Measurements from ENCODE around the gene INTS11.

INTS11 gene

GRCh38 chr1:1314678-1315335 is 9.7 kb downstream of the INTS11 start:
- TF ChIP-seq TCF4 (CRISPR knock-in tag; IDR thresholded peaks at IDR 0.05; ENCODE audit: borderline replicate concordance) (no peak), GLIS3 (CRISPR knock-in tag; IDR thresholded peaks at IDR 0.05) (no peak), PPARA (CRISPR knock-in tag; IDR thresholded peaks at IDR 0.05; ENCODE audit: borderline replicate concordance) (no peak), ZNF565 (CRISPR knock-in tag; conservative IDR thresholded peaks at IDR 0.05; ENCODE audit: low read depth) (no peak), ARNTL (CRISPR knock-in tag; IDR thresholded peaks at IDR 0.05; ENCODE audit: borderline replicate concordance, low read depth) (no peak)
- TF ChIP-seq, protein P1, sequence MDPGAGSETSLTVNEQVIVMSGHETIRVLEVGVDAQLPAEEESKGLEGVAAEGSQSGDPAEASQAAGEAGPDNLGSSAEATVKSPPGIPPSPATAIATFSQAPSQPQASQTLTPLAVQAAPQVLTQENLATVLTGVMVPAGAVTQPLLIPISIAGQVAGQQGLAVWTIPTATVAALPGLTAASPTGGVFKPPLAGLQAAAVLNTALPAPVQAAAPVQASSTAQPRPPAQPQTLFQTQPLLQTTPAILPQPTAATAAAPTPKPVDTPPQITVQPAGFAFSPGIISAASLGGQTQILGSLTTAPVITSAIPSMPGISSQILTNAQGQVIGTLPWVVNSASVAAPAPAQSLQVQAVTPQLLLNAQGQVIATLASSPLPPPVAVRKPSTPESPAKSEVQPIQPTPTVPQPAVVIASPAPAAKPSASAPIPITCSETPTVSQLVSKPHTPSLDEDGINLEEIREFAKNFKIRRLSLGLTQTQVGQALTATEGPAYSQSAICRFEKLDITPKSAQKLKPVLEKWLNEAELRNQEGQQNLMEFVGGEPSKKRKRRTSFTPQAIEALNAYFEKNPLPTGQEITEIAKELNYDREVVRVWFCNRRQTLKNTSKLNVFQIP (CRISPR knock-in tag; IDR thresholded peaks at IDR 0.05; ENCODE audit: borderline replicate concordance, low read depth), result no peak
- no peak for ATAC-seq

DNA sequence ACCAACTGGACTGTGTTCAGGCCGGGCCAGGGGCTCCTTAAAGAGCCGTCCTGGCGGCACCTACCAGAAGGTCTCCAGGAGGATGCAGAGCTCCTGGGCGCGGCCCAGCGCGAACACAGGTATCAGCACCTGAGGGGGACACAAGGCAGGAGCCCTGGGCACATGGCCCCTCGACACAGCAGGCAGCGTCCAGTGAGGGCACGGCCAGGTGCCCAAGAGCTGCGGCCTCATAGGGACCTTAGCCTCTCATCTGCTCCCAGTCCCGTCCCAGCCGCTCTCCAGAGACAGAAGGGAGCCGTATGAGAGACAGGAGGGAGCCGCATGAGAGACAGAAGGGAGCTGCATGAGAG is 10.2 kb downstream of the INTS11 start:
- no peak for ATAC-seq
- TF ChIP-seq SNAI2 (CRISPR knock-in tag; IDR thresholded peaks at IDR 0.05) (no peak), GLIS3 (CRISPR knock-in tag; IDR thresholded peaks at IDR 0.05) (no peak), ESRRG (CRISPR knock-in tag; IDR thresholded peaks at IDR 0.05) (no peak)

GRCh38 chr1:1313500-1314236 is 10.8 kb downstream of the INTS11 start:
- ATAC-seq, result no peak

More at GRCh38 chr1:1313500-1314236, 10.8 kb downstream of the INTS11 start:
- TF ChIP-seq ESRRG (CRISPR knock-in tag; IDR thresholded peaks at IDR 0.05) (no peak), TOX (CRISPR knock-in tag; IDR thresholded peaks at IDR 0.05; ENCODE audit: borderline replicate concordance) (no peak), CSDC2 (CRISPR knock-in tag; IDR thresholded peaks at IDR 0.05) (no peak), GLIS3 (CRISPR knock-in tag; IDR thresholded peaks at IDR 0.05) (no peak), PPARA (CRISPR knock-in tag; IDR thresholded peaks at IDR 0.05; ENCODE audit: borderline replicate concordance) (no peak), ARNTL (CRISPR knock-in tag; IDR thresholded peaks at IDR 0.05; ENCODE audit: borderline replicate concordance, low read depth) (no peak), TSHZ2 (CRISPR knock-in tag; IDR thresholded peaks at IDR 0.05) (no peak), ZC3H10 (CRISPR knock-in tag; IDR thresholded peaks at IDR 0.05) (no peak), SNAI2 (CRISPR knock-in tag; IDR thresholded peaks at IDR 0.05) (no peak), ZNF70 (CRISPR knock-in tag; IDR thresholded peaks at IDR 0.05) (no peak), ZNF8 (CRISPR knock-in tag; IDR thresholded peaks at IDR 0.05) (no peak), RARB (CRISPR knock-in tag; IDR thresholded peaks at IDR 0.05) (no peak), ZFP3 (CRISPR knock-in tag; IDR thresholded peaks at IDR 0.05) (no peak)
- TF ChIP-seq, protein P2, sequence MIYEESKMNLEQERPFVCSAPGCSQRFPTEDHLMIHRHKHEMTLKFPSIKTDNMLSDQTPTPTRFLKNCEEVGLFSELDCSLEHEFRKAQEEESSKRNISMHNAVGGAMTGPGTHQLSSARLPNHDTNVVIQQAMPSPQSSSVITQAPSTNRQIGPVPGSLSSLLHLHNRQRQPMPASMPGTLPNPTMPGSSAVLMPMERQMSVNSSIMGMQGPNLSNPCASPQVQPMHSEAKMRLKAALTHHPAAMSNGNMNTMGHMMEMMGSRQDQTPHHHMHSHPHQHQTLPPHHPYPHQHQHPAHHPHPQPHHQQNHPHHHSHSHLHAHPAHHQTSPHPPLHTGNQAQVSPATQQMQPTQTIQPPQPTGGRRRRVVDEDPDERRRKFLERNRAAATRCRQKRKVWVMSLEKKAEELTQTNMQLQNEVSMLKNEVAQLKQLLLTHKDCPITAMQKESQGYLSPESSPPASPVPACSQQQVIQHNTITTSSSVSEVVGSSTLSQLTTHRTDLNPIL (CRISPR knock-in tag; IDR thresholded peaks at IDR 0.05; ENCODE audit: low read depth), result no peak
- TF ChIP-seq, protein P3, sequence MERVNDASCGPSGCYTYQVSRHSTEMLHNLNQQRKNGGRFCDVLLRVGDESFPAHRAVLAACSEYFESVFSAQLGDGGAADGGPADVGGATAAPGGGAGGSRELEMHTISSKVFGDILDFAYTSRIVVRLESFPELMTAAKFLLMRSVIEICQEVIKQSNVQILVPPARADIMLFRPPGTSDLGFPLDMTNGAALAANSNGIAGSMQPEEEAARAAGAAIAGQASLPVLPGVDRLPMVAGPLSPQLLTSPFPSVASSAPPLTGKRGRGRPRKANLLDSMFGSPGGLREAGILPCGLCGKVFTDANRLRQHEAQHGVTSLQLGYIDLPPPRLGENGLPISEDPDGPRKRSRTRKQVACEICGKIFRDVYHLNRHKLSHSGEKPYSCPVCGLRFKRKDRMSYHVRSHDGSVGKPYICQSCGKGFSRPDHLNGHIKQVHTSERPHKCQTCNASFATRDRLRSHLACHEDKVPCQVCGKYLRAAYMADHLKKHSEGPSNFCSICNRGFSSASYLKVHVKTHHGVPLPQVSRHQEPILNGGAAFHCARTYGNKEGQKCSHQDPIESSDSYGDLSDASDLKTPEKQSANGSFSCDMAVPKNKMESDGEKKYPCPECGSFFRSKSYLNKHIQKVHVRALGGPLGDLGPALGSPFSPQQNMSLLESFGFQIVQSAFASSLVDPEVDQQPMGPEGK (CRISPR knock-in tag; IDR thresholded peaks at IDR 0.05; ENCODE audit: borderline replicate concordance), result no peak
- TF ChIP-seq, protein P1 (CRISPR knock-in tag; IDR thresholded peaks at IDR 0.05; ENCODE audit: borderline replicate concordance, low read depth), result no peak
- TF ChIP-seq, protein P4, sequence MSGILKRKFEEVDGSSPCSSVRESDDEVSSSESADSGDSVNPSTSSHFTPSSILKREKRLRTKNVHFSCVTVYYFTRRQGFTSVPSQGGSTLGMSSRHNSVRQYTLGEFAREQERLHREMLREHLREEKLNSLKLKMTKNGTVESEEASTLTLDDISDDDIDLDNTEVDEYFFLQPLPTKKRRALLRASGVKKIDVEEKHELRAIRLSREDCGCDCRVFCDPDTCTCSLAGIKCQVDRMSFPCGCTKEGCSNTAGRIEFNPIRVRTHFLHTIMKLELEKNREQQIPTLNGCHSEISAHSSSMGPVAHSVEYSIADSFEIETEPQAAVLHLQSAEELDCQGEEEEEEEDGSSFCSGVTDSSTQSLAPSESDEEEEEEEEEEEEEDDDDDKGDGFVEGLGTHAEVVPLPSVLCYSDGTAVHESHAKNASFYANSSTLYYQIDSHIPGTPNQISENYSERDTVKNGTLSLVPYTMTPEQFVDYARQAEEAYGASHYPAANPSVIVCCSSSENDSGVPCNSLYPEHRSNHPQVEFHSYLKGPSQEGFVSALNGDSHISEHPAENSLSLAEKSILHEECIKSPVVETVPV (CRISPR knock-in tag; IDR thresholded peaks at IDR 0.05), result no peak
